LNCAP (cell line): ENCODE data around the gene CIP2A.

Experiments used
- CTCF ChIP-seq: fragments of 450-650 bp; IDR thresholded peaks from 2 replicates; pipeline ENCODE4 v1.5.1; 2017; ENCODE audit warnings: mild to moderate bottlenecking

CIP2A gene

GRCh38 chr3:108590460-108590859, 1.2 kb upstream of the CIP2A start:
- TF ChIP-seq CTCF, result no peak

- TF ChIP-seq CTCF, result no peak
Observed at GRCh38 chr3:108589998-108590323, 723 bp upstream of the CIP2A start.

GRCh38 chr3:108588601-108589000, 637 bp downstream of the CIP2A start:
- TF ChIP-seq CTCF, result no peak

GRCh38 chr3:108578064-108578463, 11.2 kb downstream of the CIP2A start:
- TF ChIP-seq CTCF, result no peak

- no peak for TF ChIP-seq CTCF
Observed at GRCh38 chr3:108569336-108569735, 19.9 kb downstream of the CIP2A start.

GRCh38 chr3:108566599-108566998, 22.6 kb downstream of the CIP2A start:
- no peak for TF ChIP-seq CTCF

- no peak for TF ChIP-seq CTCF
Observed at GRCh38 chr3:108565506-108565905, 23.7 kb downstream of the CIP2A start.

- no peak for TF ChIP-seq CTCF
Observed at GRCh38 chr3:108564564-108564963, 24.7 kb downstream of the CIP2A start.
